CD4-positive, alpha-beta T cell treated with Interleukin-4 for 1 hour (primary cell): ENCODE measurements around the gene LIN28B.

Experiments
- DNase-seq, 2 donors: peaks; one replicate each; pipeline ENCODE4 v3.0.0-alpha.2; 2020 to 2022

LIN28B gene

GRCh38 chr6:105113422-105113821 is 156.5 kb downstream of the LIN28B start:
- no peak for DNase-seq

GRCh38 chr6:105116150-105116549 is 159.2 kb downstream of the LIN28B start:
- no peak for DNase-seq

GRCh38 chr6:105120570-105120969 is 163.7 kb downstream of the LIN28B start:
- DNase-seq = no peak

GRCh38 chr6:105121981-105122380 is 165.1 kb downstream of the LIN28B start:
- DNase-seq = no peak

GRCh38 chr6:105122717-105123116 is 165.8 kb downstream of the LIN28B start:
- no peak for DNase-seq
